ENCODE measurements around the gene HPSE2. TPM values are rescaled to one million over a fixed set of nuclear protein-coding genes. Genes with fewer than 3 reads are reported as not detected.

The HPSE2 gene
- total and polyA plus RNA-seq, 2 donors (not counting 1 experiment from before 2014, with no cell fraction given) = not detected

- TF ChIP-seq, protein P1, sequence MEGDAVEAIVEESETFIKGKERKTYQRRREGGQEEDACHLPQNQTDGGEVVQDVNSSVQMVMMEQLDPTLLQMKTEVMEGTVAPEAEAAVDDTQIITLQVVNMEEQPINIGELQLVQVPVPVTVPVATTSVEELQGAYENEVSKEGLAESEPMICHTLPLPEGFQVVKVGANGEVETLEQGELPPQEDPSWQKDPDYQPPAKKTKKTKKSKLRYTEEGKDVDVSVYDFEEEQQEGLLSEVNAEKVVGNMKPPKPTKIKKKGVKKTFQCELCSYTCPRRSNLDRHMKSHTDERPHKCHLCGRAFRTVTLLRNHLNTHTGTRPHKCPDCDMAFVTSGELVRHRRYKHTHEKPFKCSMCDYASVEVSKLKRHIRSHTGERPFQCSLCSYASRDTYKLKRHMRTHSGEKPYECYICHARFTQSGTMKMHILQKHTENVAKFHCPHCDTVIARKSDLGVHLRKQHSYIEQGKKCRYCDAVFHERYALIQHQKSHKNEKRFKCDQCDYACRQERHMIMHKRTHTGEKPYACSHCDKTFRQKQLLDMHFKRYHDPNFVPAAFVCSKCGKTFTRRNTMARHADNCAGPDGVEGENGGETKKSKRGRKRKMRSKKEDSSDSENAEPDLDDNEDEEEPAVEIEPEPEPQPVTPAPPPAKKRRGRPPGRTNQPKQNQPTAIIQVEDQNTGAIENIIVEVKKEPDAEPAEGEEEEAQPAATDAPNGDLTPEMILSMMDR (IDR thresholded peaks at IDR 0.05) = no peak
- no peak for TF ChIP-seq EZH2 (IDR thresholded peaks at IDR 0.05; ENCODE audit: borderline replicate concordance, insufficient read depth, low read depth, low read length, poor library complexity, severe bottlenecking)
- H3K4me3 ChIP-seq (ENCODE audit: control extremely low read depth in 1 of 5, extremely low read depth in 1 of 5, insufficient read depth in 1 of 5, low read depth in 2 of 5, low read length in 4 of 5) = no peak overlapping the region
- H3K4me2 ChIP-seq (replicated peaks; ENCODE audit: low read depth, low read length, poor library complexity, severe bottlenecking) = no peak overlapping the region
- H3K4me1 ChIP-seq (ENCODE audit: control insufficient read depth in 2 of 2, insufficient read depth in 2 of 2, low read length in 2 of 2) = no peaks in the 10 kb centered on the region
- no peaks in the 10 kb centered on the region for H3K9me3 Mint-ChIP-seq (ENCODE audit: insufficient read depth)
- intact Hi-C loops (cut with micrococcal nuclease) = no loop called here
- H3K79me2 ChIP-seq (ENCODE audit: control insufficient read depth, insufficient read depth, low read length) = no peaks in the 10 kb centered on the region
- no CpG with 5 or more reads among the region's 1 CpG for WGBS (ENCODE audit: insufficient coverage)
- H3K27me3 Mint-ChIP-seq = peaks cover 24% of the 10 kb centered on the region
- DNase-seq (no peak), ATAC-seq (ENCODE audit: low read depth) (no peak)
- H3K27me3 ChIP-seq (replicated peaks in 1 of 4; ENCODE audit: control extremely low read depth in 1 of 4, control insufficient read depth in 3 of 4, insufficient read depth in 4 of 4, low read length in 3 of 4) = no peaks in the 10 kb centered on the region
- no peaks in the 10 kb centered on the region for H3K36me3 ChIP-seq (replicated peaks in 1 of 2; ENCODE audit: control extremely low read depth in 1 of 2, control insufficient read depth in 1 of 2, extremely low read depth in 1 of 2, insufficient read depth in 2 of 2, low read length in 1 of 2)
- CTCF ChIA-PET = no interaction called here
- POLR2A ChIA-PET = no interaction called here
- H3K27ac Mint-ChIP-seq = no peak overlapping the region
- H3K4me1 Mint-ChIP-seq = no peaks in the 10 kb centered on the region
- H3K4me3 Mint-ChIP-seq = no peak overlapping the region
- H2AFZ ChIP-seq (ENCODE audit: insufficient read depth, low read depth, low read length, poor library complexity, severe bottlenecking) = no peak overlapping the region
- no peaks in the 10 kb centered on the region for H3K9me3 ChIP-seq (ENCODE audit: control extremely low read depth in 1 of 3, control insufficient read depth in 2 of 3, insufficient read depth in 1 of 3, low read length in 2 of 3)
- H4K20me1 ChIP-seq (ENCODE audit: control insufficient read depth, insufficient read depth, low read length, poor library complexity, severe bottlenecking) = no peaks in the 10 kb centered on the region
- no peak overlapping the region for H3K9ac ChIP-seq (ENCODE audit: low read length)
- H3K27ac ChIP-seq (ENCODE audit: low read length in 2 of 2) = no peak overlapping the region
These were observed 404.3 kb downstream of the HPSE2 start for GRCh38 chr10:98831391-98831790.

DNA sequence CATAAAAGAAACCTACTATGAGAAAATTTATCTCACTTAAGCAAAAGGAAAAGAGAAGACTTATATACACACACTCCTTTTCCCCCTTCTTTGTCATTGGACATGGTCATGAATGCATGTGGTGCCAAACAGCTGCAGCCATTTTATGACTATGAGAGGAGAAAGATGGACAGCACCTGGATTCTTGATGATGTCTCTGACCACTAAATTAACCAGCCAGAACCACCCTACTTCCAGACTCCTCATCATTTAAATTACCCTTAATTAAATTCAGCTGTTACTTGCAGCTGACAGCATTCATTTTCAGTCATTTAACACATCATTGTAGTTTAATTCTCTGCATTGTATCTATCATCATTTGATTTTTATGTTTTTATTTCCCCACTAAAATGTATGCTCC is 409.9 kb downstream of the HPSE2 start:
- Histone ChIP-seq H3K4me1 (ENCODE audit: control insufficient read depth in 2 of 2, insufficient read depth in 2 of 2, low read length in 2 of 2) (no peaks in the 10 kb centered on the region), H3K4me3 (ENCODE audit: control extremely low read depth in 1 of 5, extremely low read depth in 1 of 5, insufficient read depth in 1 of 5, low read depth in 2 of 5, low read length in 4 of 5) (no peak overlapping the region), H3K9me3 (ENCODE audit: control extremely low read depth in 1 of 3, control insufficient read depth in 2 of 3, insufficient read depth in 1 of 3, low read length in 2 of 3) (no peaks in the 10 kb centered on the region), H3K79me2 (ENCODE audit: control insufficient read depth, insufficient read depth, low read length) (no peaks in the 10 kb centered on the region), H3K27me3 (replicated peaks in 1 of 4; ENCODE audit: control extremely low read depth in 1 of 4, control insufficient read depth in 3 of 4, insufficient read depth in 4 of 4, low read length in 3 of 4) (peaks cover 0 to 4% (median 0%) of the 10 kb centered on the region in 4 experiments), H2AFZ (ENCODE audit: insufficient read depth, low read depth, low read length, poor library complexity, severe bottlenecking) (no peak overlapping the region), H4K20me1 (ENCODE audit: control insufficient read depth, insufficient read depth, low read length, poor library complexity, severe bottlenecking) (no peaks in the 10 kb centered on the region), H3K4me2 (replicated peaks; ENCODE audit: low read depth, low read length, poor library complexity, severe bottlenecking) (no peak overlapping the region), H3K9ac (ENCODE audit: low read length) (no peak overlapping the region), H3K36me3 (replicated peaks in 1 of 2; ENCODE audit: control extremely low read depth in 1 of 2, control insufficient read depth in 1 of 2, extremely low read depth in 1 of 2, insufficient read depth in 2 of 2, low read length in 1 of 2) (no peaks in the 10 kb centered on the region), H3K27ac (ENCODE audit: low read length in 2 of 2) (no peak overlapping the region)
- Mint-ChIP-seq H3K4me3 (no peak overlapping the region), H3K4me1 (no peaks in the 10 kb centered on the region), H3K27ac (no peak overlapping the region), H3K27me3 (peaks cover 27% of the 10 kb centered on the region), H3K9me3 (ENCODE audit: insufficient read depth) (no peaks in the 10 kb centered on the region)
- POLR2A ChIA-PET = no interaction called here
- intact Hi-C loops (cut with micrococcal nuclease) = no loop called here
- DNase-seq = no peak
- TF ChIP-seq, protein P1 (IDR thresholded peaks at IDR 0.05) = no peak
- no peak for TF ChIP-seq EZH2 (IDR thresholded peaks at IDR 0.05; ENCODE audit: borderline replicate concordance, insufficient read depth, low read depth, low read length, poor library complexity, severe bottlenecking)
- ATAC-seq (ENCODE audit: low read depth) = no peak
- CTCF ChIA-PET = no interaction called here
